HL-60/S4 treated with retinoic acid at 250 ng/mL for 4 days and 3 days (cell line): ENCODE results near the gene COX18.

Source experiments
- in situ Hi-C: fragments of 300-500 bp; cut with MboI; formaldehyde crosslinking; loops from 2 replicates; pipeline ENCODE4 v1.7.0; 2022; ENCODE audit warnings: low sequenced_read_pairs

COX18 gene

DNA sequence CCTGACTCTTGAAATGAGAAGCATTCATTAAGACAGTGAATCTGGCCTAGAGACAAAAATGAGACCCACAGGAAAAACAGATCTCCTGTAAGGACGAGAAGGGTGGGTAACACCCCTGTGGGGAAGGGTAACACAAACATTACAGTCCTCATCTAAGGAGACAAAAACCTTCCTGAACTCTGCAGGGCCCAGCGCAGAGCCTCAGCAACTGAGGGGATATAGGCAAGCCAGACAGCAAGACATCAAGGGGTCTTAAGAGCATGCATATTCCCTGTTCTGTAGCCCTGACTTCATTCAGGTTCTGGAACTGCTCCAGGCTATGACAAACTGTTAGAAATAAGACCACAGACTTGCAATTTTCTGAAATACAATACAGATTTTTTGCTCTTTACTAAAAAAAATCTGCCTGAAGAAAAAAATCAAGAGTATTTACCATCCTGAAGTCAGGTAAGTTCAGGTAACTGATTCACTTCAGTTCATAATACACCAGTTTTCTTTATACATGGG, 15.5 kb downstream of the COX18 start:
- in situ Hi-C loops = no loop called here

DNA sequence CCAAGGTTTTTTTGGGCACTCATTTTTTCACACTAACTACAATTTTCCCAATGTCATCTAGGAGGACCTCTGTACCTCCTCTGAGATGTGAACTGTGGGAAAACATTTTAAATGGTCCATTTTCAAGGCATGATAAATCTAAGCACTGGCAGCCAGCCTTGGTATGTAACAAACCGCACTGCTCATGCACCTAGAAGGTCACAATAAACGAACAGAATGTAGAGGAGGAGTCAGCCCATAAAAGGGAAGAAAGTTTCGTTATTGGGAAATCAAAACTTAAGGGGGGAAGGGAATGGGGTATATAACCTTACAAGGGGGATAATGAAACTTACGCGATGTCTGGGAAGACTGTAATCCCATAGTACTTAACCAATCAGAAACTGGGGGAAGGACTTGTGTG, 16.4 kb downstream of the COX18 start:
- in situ Hi-C loops = no loop called here

DNA sequence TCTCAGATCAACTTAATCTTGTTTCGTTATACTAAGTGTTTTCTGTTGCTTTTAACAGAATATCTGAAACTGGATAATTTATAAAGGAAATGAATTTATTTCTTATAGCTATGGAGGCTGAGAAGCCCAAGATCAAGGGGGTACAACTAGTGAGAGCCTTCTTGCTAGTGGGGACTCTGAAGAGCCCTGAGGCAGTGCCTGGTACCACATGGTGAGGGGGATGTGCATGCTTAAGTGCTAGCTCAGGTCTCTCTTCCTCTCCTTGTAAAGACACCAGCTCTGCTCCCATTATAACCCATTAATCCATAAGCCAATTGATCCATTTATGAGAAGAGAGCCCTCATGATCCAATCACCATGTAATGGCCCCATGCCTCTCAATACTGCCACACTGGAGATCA, 17.9 kb downstream of the COX18 start:
- in situ Hi-C loops = no loop called here

DNA sequence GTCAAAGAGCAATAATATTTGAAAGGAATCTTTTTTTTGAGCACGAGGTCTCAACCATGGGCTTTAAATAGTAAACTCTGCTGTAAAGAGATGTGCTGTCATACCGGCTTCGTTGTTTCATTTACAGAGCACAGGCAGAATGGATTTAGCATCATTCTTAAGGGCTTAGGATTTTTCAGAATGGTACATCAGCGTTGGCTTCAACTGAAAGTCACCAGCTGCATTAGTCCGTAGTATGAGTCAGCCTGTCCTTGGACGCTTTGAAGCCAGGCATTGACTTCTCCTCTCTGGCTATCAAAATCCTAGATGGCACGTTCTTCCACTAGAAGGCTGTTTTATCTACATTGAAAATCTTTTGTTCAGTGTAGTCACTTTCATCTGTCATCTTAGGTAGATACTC, 23.6 kb downstream of the COX18 start:
- in situ Hi-C loops = no loop called here

DNA sequence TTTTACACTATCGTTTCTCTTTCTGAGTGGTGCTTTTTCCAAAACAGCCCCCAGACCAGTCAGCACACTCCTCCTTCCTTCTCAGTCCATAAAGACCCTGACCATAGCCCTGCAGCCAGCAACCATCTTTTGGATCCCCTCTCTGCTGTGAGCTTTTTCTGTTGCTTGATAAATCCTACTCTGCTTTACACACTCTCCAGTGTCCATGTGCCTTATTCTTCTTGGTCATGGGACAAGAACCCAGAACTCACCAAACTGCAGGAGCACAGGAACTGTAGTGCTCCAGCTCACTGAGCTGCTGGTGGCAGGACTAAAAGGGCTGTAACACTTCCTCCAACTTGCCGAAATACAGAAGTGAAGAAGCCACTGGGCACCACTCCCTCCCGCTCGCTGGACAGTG, 32.5 kb downstream of the COX18 start:
- in situ Hi-C loops = no loop called here

DNA sequence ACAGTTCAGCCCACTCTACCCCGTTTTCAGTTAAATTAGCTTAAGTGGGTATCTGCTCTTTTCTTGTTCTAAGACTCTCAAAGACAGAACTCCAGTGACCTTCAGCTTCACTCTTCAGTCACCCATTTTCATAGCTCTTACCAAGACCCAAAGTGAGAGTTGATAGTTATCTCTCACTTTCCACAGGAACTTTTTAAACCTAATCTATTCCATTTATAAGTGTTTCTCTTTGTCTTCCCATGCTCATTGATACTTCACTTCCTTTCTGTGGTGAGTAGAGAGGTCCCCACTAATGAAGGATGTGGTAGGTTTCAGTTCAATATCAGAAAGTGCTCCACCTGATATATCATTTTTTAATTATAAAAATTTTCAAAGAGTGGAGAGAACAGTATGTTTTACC, 33.4 kb downstream of the COX18 start:
- in situ Hi-C loops = no loop called here

DNA sequence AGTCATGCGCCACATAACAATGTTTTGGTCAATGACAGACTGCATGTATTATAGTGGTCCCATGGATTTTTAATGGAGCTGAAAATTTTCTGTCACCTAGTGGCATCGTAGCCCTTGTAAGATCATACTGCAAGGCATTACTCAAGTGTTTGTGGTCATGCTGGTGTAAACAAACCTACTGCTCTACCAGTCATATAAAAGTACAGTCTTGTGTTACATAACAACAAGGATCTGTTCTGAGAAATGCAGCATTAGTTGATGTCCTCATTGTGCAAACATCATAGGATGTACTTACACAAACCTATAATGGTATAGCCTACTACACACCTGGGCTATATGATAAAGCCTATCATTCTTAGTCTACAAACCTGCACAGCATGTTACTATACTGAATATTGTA, 34.6 kb downstream of the COX18 start:
- in situ Hi-C loops = no loop called here

DNA sequence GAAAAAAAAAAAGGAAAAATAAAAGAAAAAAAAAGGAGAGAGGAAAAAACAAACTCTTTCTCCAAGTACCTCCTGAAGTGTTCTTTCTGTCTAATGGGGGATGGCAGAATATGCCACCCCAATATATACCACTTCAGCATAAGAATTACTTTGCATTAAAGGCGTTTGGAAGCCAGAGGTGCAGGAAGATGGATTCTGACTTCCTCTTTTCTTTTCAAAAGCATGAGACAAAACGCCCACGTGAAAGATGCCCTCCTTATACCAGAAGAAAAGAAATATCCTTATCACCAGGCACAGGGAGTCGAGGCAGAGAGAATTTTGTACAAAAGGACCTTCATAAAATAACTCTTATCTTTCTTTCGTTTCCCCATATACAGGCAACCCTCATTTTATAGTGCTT, 40.9 kb downstream of the COX18 start:
- in situ Hi-C loops = no loop called here

DNA sequence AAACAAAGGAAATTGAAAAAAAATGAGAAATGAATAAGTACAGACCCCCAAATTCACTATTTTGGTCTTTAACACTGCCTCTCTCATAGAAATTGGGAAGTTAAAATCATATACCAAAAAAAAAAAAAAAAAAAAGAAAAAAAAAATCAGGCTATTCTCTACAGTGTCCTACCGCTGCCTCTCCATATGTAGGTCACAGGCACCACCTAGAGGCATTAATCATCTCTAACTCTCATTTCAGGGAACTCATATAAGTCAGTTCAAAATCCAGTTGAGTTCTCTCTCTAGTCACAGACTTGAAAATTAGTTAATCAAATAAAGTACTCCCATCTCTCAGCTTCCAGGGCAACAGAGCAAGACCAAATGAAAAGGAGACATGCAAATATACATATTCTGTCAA, 47.9 kb downstream of the COX18 start:
- in situ Hi-C loops = no loop called here

DNA sequence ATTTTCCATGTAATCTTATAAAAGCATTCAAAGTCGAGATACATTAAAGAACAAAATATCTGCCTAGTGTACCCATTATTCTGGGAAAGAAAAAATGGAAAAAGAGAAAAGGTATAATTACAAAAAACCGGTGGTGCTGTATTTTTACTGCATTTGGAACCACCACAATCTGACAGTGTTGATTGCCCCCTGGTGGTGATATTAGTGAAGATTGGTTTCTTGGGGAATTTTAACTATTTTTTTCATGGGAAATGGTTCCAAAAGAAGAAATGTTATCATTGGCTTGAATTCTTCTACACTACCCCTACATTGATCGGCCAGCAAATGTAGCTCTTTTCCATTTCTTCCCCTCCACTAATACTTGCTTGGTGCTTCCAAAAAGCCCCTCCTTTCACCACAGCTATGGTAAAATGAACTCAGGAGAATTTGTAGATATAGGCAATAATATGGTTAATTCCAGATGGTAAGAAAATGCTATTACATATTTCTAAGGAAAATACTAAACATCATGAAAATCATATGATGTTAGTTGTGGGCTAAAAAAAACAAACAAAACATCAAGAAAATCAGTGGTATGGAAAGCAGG, 50.0 kb downstream of the COX18 start:
- in situ Hi-C loops = no loop called here

DNA sequence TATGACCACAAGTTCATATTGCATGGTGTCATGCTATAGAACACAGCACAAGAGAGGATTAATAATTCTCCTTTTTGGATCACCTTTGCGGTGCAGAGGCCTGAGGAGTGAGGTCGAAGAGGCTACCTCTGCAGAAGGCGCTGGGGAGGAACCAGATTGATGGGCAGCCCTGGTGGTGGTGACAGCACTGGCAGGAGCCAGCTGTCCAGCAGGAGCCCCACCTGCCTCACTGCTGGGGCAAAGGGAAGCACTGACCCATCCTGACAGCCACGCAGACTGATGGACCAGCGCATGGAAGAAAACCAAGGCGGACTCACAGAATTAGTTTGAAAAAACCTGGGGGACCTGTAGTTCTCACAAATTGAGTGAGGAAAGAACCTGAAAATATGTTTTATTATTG, 50.9 kb downstream of the COX18 start:
- in situ Hi-C loops = no loop called here

DNA sequence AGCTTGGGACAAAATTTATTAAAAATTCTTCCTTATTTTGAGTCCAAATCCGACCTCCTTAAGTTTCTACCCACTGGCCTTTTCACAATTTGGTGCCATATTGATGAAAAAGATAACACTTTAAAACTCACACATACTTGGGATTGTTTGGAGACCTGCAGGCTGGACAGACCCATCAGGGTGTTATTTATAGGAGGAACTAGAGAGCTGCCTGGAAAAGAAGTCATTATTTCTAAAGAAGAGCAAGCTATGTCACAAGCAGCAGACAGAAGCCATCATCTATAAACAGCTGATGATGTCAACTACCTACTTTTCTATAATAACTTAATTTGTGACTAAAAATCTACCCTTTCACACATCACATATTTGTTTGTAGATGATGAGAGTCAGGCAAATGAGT, 56.2 kb downstream of the COX18 start:
- in situ Hi-C loops = no loop called here

DNA sequence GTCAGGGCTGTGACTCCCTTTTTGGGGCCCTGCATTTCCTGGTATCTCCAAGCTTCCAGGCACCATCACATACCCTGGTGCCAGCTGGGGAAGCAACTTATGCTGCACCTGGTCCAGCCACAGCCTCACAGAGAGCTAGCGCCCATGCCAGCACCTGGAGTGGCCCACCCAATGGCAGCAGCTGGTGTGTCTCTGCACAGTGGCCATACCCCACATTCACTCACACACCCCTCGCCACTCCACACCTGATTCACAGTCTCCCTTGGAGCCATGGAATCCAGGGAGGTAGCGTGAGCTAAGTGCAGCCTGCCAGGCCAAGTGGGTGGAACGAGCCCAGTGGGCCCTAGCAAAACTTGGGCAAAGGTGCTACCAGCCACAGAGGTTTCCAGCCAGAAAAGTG, 56.8 kb downstream of the COX18 start:
- in situ Hi-C loops = no loop called here

DNA sequence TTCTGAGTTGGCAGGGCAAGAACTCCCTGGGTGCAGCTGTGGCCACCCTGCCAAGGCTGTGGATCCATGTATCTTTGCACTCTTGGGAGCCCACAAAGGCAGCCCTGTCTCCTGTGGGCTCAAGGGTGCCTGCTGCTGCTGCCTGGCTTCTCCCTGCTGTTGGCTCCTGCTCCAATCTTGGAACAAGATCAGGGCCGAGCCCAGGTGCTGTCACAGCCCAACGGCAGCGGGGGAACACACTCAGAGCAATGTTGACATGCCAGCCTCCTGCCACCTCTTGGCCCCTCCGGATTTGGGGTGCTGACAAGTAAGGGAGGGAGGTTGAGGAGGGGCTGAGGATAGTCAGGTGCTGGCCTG, 57.9 kb downstream of the COX18 start:
- in situ Hi-C loops = no loop called here

DNA sequence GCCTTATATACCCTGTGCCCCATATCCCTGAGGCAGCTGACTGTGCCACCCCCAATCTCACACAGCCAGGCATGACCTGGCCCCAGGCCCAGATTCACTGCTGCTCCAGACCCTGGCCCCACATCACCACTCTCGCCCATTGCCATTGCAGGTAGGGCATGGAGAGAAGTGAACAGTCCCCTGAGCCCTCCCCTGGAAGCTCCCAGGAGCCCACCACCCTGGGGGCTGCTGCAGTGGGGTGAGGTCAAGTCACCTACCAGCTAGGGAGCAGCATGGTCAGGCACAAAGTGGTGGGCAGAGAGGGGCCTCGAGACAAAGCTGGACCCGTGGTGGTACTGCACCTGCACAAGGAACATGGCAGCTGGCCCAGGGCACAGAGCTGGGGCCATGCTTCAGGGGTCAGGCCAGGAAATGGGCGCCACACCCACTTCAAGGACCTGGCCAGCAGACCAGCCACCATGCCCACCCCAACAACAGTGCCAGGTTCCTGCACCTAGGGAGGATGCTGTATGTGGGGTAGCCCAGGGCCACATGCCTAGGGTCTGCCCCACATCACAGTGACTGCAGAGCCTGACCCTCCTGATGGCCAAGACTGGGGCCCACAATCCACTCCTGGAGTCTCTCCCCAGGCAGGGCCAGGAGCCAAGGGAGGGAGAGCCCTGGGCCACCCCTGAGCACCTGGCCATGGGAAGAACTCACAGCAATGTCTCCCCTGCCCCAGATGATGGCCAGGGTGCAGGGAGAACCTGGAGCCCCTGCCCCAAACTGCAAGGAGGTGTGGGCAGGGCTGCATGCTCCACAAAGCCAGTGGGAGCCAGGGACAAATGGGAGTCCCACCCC, 58.5 kb downstream of the COX18 start:
- in situ Hi-C loops = no loop called here

DNA sequence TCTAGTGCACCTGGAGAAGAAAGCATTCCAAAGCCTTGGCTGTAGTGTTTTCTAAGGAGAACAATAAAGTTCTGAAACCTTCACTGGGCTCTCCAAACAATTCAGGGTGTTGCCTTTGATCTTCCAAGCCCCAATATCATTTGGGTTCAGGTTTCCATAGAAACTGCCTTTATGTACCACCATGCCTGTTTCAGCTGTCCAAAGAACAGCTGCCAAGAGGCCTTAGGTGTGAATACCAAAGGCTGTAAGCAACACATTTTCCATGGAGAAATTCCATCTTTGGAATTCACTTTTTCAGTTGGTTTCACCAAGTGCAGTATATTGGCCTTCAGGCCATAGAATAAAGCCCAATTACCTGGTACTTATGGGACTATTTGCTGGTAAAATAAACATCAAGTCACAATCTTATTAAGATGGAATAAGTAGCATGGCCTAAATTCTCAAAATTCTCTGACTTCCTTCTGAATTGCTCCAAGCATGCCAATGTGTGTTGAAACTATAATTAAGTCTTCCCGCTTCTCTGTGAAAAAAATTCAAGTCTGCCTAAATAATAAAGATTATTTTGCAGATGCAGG, 61.9 kb downstream of the COX18 start:
- in situ Hi-C loops = no loop called here

DNA sequence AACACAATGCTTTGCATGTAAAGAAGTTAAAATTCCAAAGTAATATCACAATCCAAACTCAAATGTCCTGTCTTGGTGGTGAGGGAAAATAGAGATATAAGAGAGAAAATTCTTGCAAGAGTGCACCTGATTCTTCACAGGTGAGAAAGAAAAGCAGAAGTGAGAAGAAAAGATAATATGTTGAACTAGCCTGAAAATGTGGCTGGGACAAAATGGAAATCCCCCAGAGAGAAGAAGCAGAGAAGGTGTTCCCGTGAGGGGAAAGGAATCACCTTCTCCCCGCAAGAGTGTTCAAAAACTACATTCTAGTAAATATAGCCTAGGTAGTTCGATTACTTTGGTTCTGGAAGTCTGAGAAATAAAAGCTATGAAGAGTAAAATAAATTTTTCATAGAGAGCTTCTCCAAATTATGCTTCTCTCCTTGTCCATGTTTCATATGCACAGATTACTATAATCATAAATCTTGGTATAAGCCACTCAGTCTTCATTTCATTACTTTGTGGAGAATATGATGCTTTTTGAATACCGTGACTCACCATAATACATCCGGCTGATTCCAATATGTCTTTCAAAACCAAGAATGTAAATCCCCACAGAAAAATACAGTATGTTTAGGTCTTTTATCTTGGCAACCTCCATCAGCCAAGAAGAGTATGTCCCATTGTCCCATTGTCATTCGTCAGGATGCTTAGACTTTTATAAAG, 63.1 kb downstream of the COX18 start:
- in situ Hi-C loops = no loop called here

DNA sequence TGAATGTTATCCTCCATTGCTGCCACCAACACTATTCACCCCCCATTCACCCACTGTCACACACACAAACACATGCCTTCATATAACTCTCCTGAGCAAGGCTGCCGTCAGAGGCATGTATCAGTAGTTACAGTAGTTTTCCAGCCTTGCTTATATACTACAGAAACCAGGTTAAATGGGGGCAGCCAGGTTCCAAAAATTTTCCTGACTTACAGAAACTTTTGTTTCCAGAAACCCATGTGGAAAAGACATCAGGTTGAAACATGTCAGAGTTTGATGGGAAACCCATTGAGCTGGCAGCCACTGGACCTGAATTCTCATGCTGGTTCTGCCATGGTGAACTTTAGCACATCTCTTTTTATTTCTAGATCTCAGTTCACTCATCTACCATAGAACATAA, 64.0 kb downstream of the COX18 start:
- in situ Hi-C loops = no loop called here
